Mesendoderm (in vitro differentiated cells): ENCODE measurements around the gene CMIP.

Source experiments
- DNase-seq: peaks from one replicate; pipeline ENCODE4 v3.0.0; 2013
- H2AK5ac ChIP-seq: 2 replicates; pipeline ENCODE4 v1.6.1; 2013; ENCODE audit warnings: low read length, inconsistent platforms
- H2BK120ac ChIP-seq: 2 replicates; pipeline ENCODE4 v1.6.1; 2013; ENCODE audit warnings: low read depth, mild to moderate bottlenecking, low read length, moderate library complexity, mixed read lengths
- H2BK15ac ChIP-seq: replicated peaks from 2 replicates; pipeline ENCODE4 v1.6.1; 2013; ENCODE audit warnings: low read depth, mild to moderate bottlenecking, moderate library complexity
- H2BK5ac ChIP-seq: 2 replicates; pipeline ENCODE4 v1.6.1; 2013; ENCODE audit warnings: low read length, inconsistent platforms
- H3K18ac ChIP-seq: 2 replicates; pipeline ENCODE4 v1.6.1; 2013; ENCODE audit warnings: mild to moderate bottlenecking, low read length, mixed read lengths
- H3K23ac ChIP-seq: one replicate; pipeline ENCODE4 v1.6.1; 2013; ENCODE audit warnings: low read length
- H3K27ac ChIP-seq: 2 replicates; pipeline ENCODE4 v1.5.1; 2013; ENCODE audit warnings: low read depth, mild to moderate bottlenecking, inconsistent platforms, low read length, moderate library complexity
- H3K27me3 ChIP-seq: 2 replicates; pipeline ENCODE4 v1.6.1; 2013; ENCODE audit warnings: low read length, control low read depth, mild to moderate bottlenecking, inconsistent platforms; ENCODE audit not compliant: insufficient read depth, poor library complexity
- H3K36me3 ChIP-seq: 2 replicates; pipeline ENCODE4 v1.6.1; 2013; ENCODE audit warnings: low read length, inconsistent platforms; ENCODE audit not compliant: control insufficient read depth, insufficient read depth
- H3K4ac ChIP-seq: one replicate; pipeline ENCODE4 v1.6.1; 2013; ENCODE audit warnings: low read depth, mild to moderate bottlenecking, low read length, moderate library complexity
- H3K4me1 ChIP-seq: 2 replicates; pipeline ENCODE4 v1.6.1; 2013; ENCODE audit warnings: low read depth, low read length, inconsistent platforms; ENCODE audit not compliant: control insufficient read depth
- H3K4me2 ChIP-seq: 2 replicates; pipeline ENCODE4 v1.6.1; 2013; ENCODE audit warnings: low read length
- H3K4me3 ChIP-seq: 2 replicates; pipeline ENCODE4 v1.5.1; 2013; ENCODE audit warnings: mild to moderate bottlenecking, low read length
- H3K56ac ChIP-seq: one replicate; pipeline ENCODE4 v1.6.1; 2013; ENCODE audit warnings: low read length
- H3K79me1 ChIP-seq: 2 replicates; pipeline ENCODE4 v1.6.1; 2013; ENCODE audit warnings: low read length, inconsistent platforms
- H3K79me2 ChIP-seq: 2 replicates; pipeline ENCODE4 v1.6.1; 2013; ENCODE audit warnings: mild to moderate bottlenecking, low read length; ENCODE audit not compliant: control insufficient read depth, insufficient read depth
- H3K9ac ChIP-seq: 2 replicates; pipeline ENCODE4 v1.6.1; 2013; ENCODE audit warnings: low read length, inconsistent platforms
- H4K5ac ChIP-seq: one replicate; pipeline ENCODE4 v1.6.1; 2013; ENCODE audit warnings: low read length
- H4K8ac ChIP-seq: one replicate; pipeline ENCODE4 v1.6.1; 2013; ENCODE audit warnings: low read depth, mild to moderate bottlenecking, control low read depth, low read length, moderate library complexity
- WGBS: extraction: QIAGEN DNeasy Blood & Tissue Kit; methylation state at CpG from one replicate; pipeline ENCODE4 v1.1.7; 2013; ENCODE audit warnings: low lambda C conversion rate, missing lambda C conversion rate; ENCODE audit not compliant: insufficient coverage; ENCODE audit errors: extremely low coverage; 5-methylcytosine and 5-hydroxymethylcytosine counted together

CMIP gene

DNA sequence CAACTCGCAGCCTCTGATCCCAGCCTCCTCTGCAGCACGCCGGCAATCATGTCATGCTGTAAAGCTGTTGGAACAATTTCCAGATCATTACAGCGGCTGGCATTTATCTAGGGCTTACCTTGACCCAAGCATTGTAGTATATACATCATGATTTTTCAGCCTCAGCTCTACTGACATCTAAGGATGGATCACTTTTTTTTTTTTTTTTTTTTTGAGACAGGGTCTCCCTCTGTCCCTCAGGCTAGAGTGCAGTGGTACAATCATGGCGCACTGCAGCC, 103.3 kb downstream of the CMIP start:
- H3K79me2 ChIP-seq, result peaks cover 44% of the 10 kb centered on the region
- H2BK15ac ChIP-seq, result no peak overlapping the region
- peaks cover 2% of the 10 kb centered on the region for H3K4me1 ChIP-seq
- H3K4me2 ChIP-seq, result no peak overlapping the region
- H4K5ac ChIP-seq, result no peak overlapping the region
- H3K27me3 ChIP-seq, result no peaks in the 10 kb centered on the region
- no peak overlapping the region for H3K18ac ChIP-seq
- H2AK5ac ChIP-seq, result no peak overlapping the region
- H3K9ac ChIP-seq, result no peak overlapping the region
- no peak overlapping the region for H2BK120ac ChIP-seq
- no peak overlapping the region for H2BK5ac ChIP-seq
- H3K56ac ChIP-seq, result no peak overlapping the region
- peaks cover 57% of the 10 kb centered on the region for H3K79me1 ChIP-seq
- H3K4me3 ChIP-seq, result no peak overlapping the region
- DNase-seq, result no peak
- no peak overlapping the region for H3K27ac ChIP-seq
- H4K8ac ChIP-seq, result no peak overlapping the region
- no peak overlapping the region for H3K23ac ChIP-seq
- WGBS, result no CpG with 5 or more reads among the region's 5 CpGs
- no peaks in the 10 kb centered on the region for H3K36me3 ChIP-seq
- H3K4ac ChIP-seq, result no peak overlapping the region

DNA sequence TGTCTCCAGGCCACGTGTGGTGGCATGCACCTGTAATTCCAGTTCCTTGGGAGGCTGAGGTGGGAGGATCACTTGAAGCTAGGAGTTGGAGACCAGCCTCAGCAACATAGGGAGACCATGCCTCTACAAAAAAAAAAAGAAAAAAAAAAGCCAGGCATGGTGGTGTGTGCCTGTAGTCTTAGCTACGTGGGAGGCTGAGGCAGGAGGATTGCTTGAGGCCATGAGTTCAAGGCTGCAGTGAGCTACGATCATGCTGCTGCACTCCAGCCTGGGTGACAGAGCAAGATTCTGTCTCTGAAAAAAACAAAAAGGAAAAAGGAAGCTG, 103.9 kb downstream of the CMIP start:
- Histone ChIP-seq H3K9ac (no peak overlapping the region), H3K56ac (no peak overlapping the region), H3K23ac (no peak overlapping the region), H2BK15ac (no peak overlapping the region), H2BK120ac (no peak overlapping the region), H3K4ac (no peak overlapping the region), H3K27me3 (no peaks in the 10 kb centered on the region), H2AK5ac (no peak overlapping the region), H3K18ac (no peak overlapping the region), H3K36me3 (no peaks in the 10 kb centered on the region), H4K5ac (no peak overlapping the region), H2BK5ac (no peak overlapping the region), H3K4me3 (no peak overlapping the region), H3K4me2 (no peak overlapping the region), H3K79me1 (peaks cover 59% of the 10 kb centered on the region), H3K4me1 (peaks cover 2% of the 10 kb centered on the region), H3K27ac (no peak overlapping the region), H4K8ac (no peak overlapping the region), H3K79me2 (peaks cover 41% of the 10 kb centered on the region)
- WGBS, result no CpG with 5 or more reads among the region's 3 CpGs
- DNase-seq, result no peak

DNA sequence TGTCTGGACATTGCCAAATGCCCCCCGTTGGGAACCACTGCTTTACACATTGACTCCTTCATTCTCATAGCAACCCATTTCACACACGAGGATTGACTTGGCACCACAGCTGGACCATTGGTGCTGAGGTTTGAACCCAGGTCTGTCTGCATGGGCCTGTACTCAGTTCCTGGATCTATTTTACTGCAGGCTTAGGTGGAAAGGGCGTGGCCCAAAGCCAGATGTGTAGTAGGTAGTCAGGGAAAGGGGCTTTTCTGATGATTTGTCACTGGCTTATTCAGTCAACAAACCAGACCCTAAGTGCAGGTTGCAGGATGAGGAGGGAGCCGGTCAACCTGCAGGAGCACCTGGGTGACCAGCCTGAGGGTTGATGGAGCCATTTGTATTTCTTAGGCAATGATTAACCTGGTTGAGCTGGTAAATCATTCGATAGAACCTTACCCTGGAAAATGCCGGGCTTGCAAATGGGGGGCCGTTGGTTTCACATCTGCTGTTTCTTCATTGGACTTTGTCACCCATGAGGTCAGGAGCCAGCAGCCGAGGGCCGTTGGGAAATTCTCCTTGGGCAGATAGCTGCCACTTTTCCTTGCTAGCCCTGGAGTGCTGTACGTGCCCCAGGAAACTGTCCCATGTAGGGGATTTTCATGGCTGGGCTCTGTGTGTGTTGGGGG, 104.4 kb downstream of the CMIP start:
- peaks cover 58% of the 10 kb centered on the region for H3K79me1 ChIP-seq
- H2BK5ac ChIP-seq, result no peak overlapping the region
- no peak overlapping the region for H3K56ac ChIP-seq
- WGBS, result no CpG with 5 or more reads among the region's 10 CpGs
- DNase-seq, result no peak
- peaks cover 38% of the 10 kb centered on the region for H3K79me2 ChIP-seq
- no peak overlapping the region for H3K4me2 ChIP-seq
- H2BK120ac ChIP-seq, result no peak overlapping the region
- H3K18ac ChIP-seq, result no peak overlapping the region
- H3K36me3 ChIP-seq, result no peaks in the 10 kb centered on the region
- no peak overlapping the region for H3K4ac ChIP-seq
- no peaks in the 10 kb centered on the region for H3K27me3 ChIP-seq
- no peak overlapping the region for H3K9ac ChIP-seq
- no peak overlapping the region for H4K5ac ChIP-seq
- no peak overlapping the region for H2AK5ac ChIP-seq
- no peak overlapping the region for H2BK15ac ChIP-seq
- H4K8ac ChIP-seq, result no peak overlapping the region
- H3K4me3 ChIP-seq, result no peak overlapping the region
- H3K27ac ChIP-seq, result no peak overlapping the region
- peaks cover 2% of the 10 kb centered on the region for H3K4me1 ChIP-seq
- peak overlapping the region; percentile 25 for H3K23ac ChIP-seq

DNA sequence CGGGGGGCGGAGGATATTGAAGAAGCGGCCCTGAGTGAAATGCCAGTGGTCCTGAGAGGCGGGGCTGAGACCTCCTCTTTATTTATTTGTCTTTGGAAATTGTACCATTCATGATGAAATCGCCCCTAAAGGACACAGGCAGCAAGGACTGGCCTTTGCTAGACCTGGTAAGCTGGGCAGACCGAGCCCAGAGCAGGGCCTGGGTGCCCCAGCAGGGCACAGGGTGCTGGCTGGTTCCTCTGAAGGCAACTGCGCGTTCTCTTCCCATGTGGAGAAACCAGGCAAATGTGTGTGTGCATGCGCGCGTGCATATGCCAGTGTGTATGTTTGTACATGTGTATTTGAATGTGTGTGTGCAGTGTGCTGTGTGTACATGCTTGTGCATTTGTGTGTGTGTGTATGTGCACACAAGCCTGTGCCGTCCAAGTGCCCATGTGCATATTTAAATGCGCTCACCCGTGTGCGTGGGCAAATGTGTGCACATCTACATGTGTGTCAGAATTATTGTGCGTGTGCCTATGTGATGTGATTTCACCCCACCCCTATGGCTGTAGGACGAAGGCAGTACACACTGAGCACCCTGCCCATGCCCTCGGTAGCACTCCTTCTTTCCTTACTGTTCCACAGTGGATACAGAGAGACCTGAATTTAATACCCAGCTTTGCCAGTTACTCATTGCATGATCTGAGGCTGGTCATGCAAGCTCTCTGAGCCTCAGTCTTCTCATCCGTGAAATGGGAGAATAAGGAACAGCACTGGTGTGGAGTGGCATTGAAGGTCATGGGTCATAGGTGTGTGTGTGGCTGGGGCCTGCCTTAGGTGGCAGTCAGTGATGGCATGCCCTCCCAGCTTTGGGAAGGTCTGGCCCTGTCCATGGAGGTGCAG, 105.2 kb downstream of the CMIP start:
- no CpG with 5 or more reads among the region's 19 CpGs for WGBS
- no peak overlapping the region for H3K27ac ChIP-seq

DNA sequence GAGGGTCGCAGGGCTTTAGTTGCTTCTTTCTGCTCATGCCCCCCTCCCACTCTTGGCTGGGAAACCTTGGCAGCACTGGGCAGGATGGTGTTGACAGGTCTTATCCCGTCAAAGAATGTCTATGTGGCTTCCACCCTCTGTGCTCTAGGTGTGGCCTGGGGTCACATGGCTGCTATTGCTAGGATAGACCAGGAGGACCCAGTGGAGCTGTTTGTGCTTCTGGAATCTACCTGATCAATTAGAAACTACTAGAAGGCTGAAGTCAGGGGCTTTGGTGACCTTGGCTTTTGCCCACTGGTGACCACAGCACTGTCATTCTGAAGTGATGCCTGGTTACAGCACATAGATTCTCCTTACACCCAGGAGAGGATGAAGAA, 105.8 kb downstream of the CMIP start:
- Histone ChIP-seq H3K36me3 (no peaks in the 10 kb centered on the region), H4K5ac (no peak overlapping the region), H3K27ac (no peak overlapping the region), H3K9ac (no peak overlapping the region), H4K8ac (no peak overlapping the region), H2AK5ac (no peak overlapping the region), H3K27me3 (no peaks in the 10 kb centered on the region), H3K79me1 (peaks cover 50% of the 10 kb centered on the region), H3K4me2 (no peak overlapping the region), H3K4ac (no peak overlapping the region), H2BK5ac (no peak overlapping the region), H3K4me1 (peaks cover 2% of the 10 kb centered on the region), H3K18ac (no peak overlapping the region), H3K4me3 (no peak overlapping the region), H3K56ac (no peak overlapping the region), H3K79me2 (peaks cover 35% of the 10 kb centered on the region), H2BK15ac (no peak overlapping the region), H2BK120ac (no peak overlapping the region), H3K23ac (no peak overlapping the region)
- whole genome bisulfite sequencing, result no CpG with 5 or more reads among the region's 2 CpGs
- DNase-seq, result no peak

More for the DNA sequence above, 105.2 kb downstream of the CMIP start:
- DNase-seq, result no peak
- Histone ChIP-seq H3K56ac (no peak overlapping the region), H3K18ac (no peak overlapping the region), H2BK15ac (no peak overlapping the region), H2AK5ac (no peak overlapping the region), H3K4me3 (no peak overlapping the region), H3K23ac (no peak overlapping the region), H3K79me1 (peaks cover 54% of the 10 kb centered on the region), H2BK5ac (no peak overlapping the region), H4K5ac (no peak overlapping the region), H3K36me3 (no peaks in the 10 kb centered on the region), H3K4me2 (no peak overlapping the region), H3K4me1 (peaks cover 2% of the 10 kb centered on the region), H3K79me2 (peaks cover 35% of the 10 kb centered on the region), H4K8ac (no peak overlapping the region), H3K27me3 (no peaks in the 10 kb centered on the region), H2BK120ac (no peak overlapping the region), H3K9ac (no peak overlapping the region), H3K4ac (no peak overlapping the region)
